ENCODE measurements around the gene UBE2H. TPM values are rescaled to one million over a fixed set of nuclear protein-coding genes. Genes with fewer than 3 reads are reported as not detected.
"Not testable (repeated sequence)": the region's sequence is repeated elsewhere in the genome, so short reads cannot be mapped to it uniquely, and the experiment has no call there.

Gene UBE2H
- total RNA-seq, 1 experiment from 2014 or later: 128 TPM

DNA sequence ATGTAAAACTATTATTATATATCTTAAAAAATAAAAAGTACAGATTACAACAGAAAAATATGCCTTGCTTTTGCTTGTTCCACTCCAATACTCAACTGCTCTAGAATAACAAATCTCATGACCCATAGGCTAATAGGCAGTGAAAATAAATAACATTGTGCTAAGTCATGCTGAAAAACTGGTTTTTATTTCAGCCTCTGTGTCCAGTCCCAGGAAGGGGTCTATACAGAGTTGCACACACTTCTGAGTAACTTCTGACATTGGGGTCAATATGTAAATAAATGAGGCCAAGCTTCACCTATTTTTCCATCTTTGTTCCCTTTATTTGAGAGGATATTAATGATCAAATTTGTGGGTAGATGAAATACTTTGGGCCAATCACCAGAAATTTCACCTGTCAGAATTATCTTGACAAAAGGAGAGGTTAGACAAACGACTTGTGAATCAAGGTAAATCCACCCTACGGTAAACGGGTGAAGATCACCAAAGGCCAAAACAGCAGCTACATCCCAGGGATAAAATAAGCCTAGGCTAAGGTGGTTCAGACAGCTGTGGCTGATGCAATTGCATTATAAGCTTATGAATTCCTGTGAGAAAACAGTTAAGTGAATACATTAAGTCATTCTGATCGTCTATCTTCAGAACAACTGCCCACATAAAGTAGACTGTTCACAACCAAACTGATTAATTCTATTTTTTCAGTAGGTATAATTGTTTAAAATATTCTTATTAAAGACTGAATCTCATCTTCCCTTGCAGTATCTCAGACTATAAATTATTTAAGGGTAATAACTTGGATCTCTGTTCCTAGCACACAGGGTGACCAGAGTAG lies 87.5 kb downstream of the UBE2H start:
- ChIA-PET POLR2A (interaction anchor here (0.6 to 2.4 kb wide), 8 partner anchors 10 to 1095 kb away, joined by 3 to 19 read pairs (median 4); no protein-coding TSS in a partner anchor), CTCF (interaction anchor here (1.6 kb wide), 1 partner anchor 10 kb away, joined by 3 read pairs; no protein-coding TSS in a partner anchor)
- DNase-seq (ENCODE audit: unreplicated experiment): no peak
- Mint-ChIP-seq H3K36me3 (ENCODE audit: insufficient read depth, unreplicated experiment) (peaks cover 30% of the 10 kb centered on the region), H3K4me3 (ENCODE audit: unreplicated experiment) (no peak overlapping the region), H3K4me1 (ENCODE audit: insufficient read depth, unreplicated experiment) (peaks cover 27% of the 10 kb centered on the region), H3K27ac (ENCODE audit: low read depth, unreplicated experiment) (peak overlapping the region; percentile 82), H3K9me3 (ENCODE audit: unreplicated experiment) (no peaks in the 10 kb centered on the region), H3K27me3 (ENCODE audit: insufficient read depth, unreplicated experiment) (no peaks in the 10 kb centered on the region)
- intact Hi-C loops (cut with micrococcal nuclease): no loop called here
- TF ChIP-seq, protein P1, sequence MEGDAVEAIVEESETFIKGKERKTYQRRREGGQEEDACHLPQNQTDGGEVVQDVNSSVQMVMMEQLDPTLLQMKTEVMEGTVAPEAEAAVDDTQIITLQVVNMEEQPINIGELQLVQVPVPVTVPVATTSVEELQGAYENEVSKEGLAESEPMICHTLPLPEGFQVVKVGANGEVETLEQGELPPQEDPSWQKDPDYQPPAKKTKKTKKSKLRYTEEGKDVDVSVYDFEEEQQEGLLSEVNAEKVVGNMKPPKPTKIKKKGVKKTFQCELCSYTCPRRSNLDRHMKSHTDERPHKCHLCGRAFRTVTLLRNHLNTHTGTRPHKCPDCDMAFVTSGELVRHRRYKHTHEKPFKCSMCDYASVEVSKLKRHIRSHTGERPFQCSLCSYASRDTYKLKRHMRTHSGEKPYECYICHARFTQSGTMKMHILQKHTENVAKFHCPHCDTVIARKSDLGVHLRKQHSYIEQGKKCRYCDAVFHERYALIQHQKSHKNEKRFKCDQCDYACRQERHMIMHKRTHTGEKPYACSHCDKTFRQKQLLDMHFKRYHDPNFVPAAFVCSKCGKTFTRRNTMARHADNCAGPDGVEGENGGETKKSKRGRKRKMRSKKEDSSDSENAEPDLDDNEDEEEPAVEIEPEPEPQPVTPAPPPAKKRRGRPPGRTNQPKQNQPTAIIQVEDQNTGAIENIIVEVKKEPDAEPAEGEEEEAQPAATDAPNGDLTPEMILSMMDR (IDR thresholded peaks at IDR 0.05; ENCODE audit: unreplicated experiment): no peak
- TSS peak; percentile 34 for BruUV-seq (replicated peaks)

DNA sequence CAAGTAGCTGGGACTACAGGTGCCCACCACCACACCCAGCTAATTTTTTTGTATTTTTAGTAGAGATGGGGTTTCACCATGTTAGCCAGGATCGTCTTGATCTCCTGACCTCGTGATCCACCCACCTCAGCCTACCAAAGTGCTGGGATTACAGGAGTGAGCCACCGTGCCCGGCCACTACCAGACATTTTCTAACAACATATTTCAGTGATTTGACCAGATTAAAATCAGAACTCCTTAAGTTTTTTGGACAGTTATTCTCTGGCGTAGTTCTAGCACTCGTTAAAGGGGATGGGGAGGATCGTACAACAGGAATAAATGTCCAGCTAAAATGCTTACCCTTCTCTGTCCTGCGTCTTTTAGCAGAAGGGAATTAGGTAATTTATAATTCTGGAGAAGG lies 88.1 kb downstream of the UBE2H start:
- H3K27me3 Mint-ChIP-seq (ENCODE audit: insufficient read depth, unreplicated experiment); intact Hi-C loops (cut with micrococcal nuclease); H3K9me3 Mint-ChIP-seq (ENCODE audit: unreplicated experiment); DNase-seq (ENCODE audit: unreplicated experiment); BruUV-seq (replicated peaks); H3K4me3 Mint-ChIP-seq (ENCODE audit: unreplicated experiment): not testable (repeated sequence)
- Mint-ChIP-seq H3K27ac (ENCODE audit: low read depth, unreplicated experiment) (peak overlapping the region; percentile 82), H3K4me1 (ENCODE audit: insufficient read depth, unreplicated experiment) (peaks cover 21% of the 10 kb centered on the region), H3K36me3 (ENCODE audit: insufficient read depth, unreplicated experiment) (peaks cover 27% of the 10 kb centered on the region)
- CTCF ChIA-PET: interaction anchor here (1.6 kb wide), 1 partner anchor 11 kb away, joined by 3 read pairs; no protein-coding TSS in a partner anchor
- POLR2A ChIA-PET: interaction anchor here (0.6 to 2.4 kb wide), 5 partner anchors 9 to 146 kb away, joined by 3 to 19 read pairs (median 7); no protein-coding TSS in a partner anchor

DNA sequence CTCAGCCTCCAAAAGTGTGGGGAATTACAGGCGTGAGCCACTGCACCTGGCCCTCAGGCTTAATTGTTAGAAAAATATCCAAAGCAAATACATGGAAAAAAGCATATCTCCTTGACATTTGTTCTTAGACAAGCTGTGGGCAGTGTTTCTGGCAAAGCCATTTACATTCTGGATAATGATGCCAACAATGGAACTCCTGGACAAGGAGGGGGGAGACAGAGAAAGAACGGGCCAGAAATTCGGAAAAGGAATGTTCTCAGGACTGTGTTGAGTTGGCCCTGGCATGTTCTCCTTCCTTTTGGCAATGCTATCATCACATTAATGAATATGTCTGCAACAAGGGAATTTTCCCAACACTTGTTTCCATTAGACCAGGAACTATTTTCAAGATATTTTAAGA lies 88.7 kb downstream of the UBE2H start:
- intact Hi-C loops (cut with micrococcal nuclease): no loop called here
- no TSS peak for BruUV-seq (replicated peaks)
- TF ChIP-seq, protein P1 (IDR thresholded peaks at IDR 0.05; ENCODE audit: unreplicated experiment): no peak
- H3K4me3 Mint-ChIP-seq (ENCODE audit: unreplicated experiment): no peak overlapping the region
- peak overlapping the region; percentile 82 for H3K27ac Mint-ChIP-seq (ENCODE audit: low read depth, unreplicated experiment)
- ChIA-PET CTCF (interaction anchor here (1.6 kb wide), 1 partner anchor 12 kb away, joined by 3 read pairs; no protein-coding TSS in a partner anchor), POLR2A (interaction anchor here (0.6 to 3.3 kb wide), 9 partner anchors 9 to 147 kb away, joined by 3 to 27 read pairs (median 4); no protein-coding TSS in a partner anchor)
- H3K27me3 Mint-ChIP-seq (ENCODE audit: insufficient read depth, unreplicated experiment): no peaks in the 10 kb centered on the region
- H3K9me3 Mint-ChIP-seq (ENCODE audit: unreplicated experiment): no peaks in the 10 kb centered on the region
- peak; percentile 76 for DNase-seq (ENCODE audit: unreplicated experiment)
- H3K36me3 Mint-ChIP-seq (ENCODE audit: insufficient read depth, unreplicated experiment): peaks cover 26% of the 10 kb centered on the region
- peaks cover 21% of the 10 kb centered on the region for H3K4me1 Mint-ChIP-seq (ENCODE audit: insufficient read depth, unreplicated experiment)

DNA sequence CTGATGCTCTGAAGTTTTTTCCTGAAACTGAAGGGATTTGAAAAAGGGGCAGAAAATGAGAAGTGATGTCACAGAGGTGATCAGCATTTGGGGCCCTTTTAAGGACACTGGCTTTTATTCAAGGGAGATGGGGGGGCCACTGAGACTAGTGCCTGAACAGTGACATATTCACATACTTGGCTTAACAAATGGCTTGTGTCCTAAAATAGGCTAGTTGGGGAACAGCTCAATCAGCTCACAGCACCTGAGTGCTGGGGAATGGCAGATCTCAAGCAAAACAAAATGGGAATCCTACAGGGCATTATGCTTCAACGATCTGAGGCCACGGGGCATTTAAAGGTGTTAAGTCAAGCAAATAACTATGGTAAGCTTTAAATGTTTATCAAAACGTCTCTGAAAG lies 90.1 kb downstream of the UBE2H start:
- intact Hi-C loops (cut with micrococcal nuclease): no loop called here
- Mint-ChIP-seq H3K9me3 (ENCODE audit: unreplicated experiment) (no peaks in the 10 kb centered on the region), H3K36me3 (ENCODE audit: insufficient read depth, unreplicated experiment) (peaks cover 18% of the 10 kb centered on the region), H3K4me1 (ENCODE audit: insufficient read depth, unreplicated experiment) (peaks cover 22% of the 10 kb centered on the region), H3K27me3 (ENCODE audit: insufficient read depth, unreplicated experiment) (no peaks in the 10 kb centered on the region), H3K4me3 (ENCODE audit: unreplicated experiment) (no peak overlapping the region), H3K27ac (ENCODE audit: low read depth, unreplicated experiment) (no peak overlapping the region)
- no TSS peak for BruUV-seq (replicated peaks)
- POLR2A ChIA-PET: interaction anchor here (0.9 to 3.3 kb wide), 9 partner anchors 7 to 86 kb away, joined by 3 to 27 read pairs (median 5); no protein-coding TSS in a partner anchor
- CTCF ChIA-PET: interaction anchor here (0.6 to 1.2 kb wide), 2 partner anchors 32 to 146 kb away, joined by 3 to 4 read pairs; no protein-coding TSS in a partner anchor
- TF ChIP-seq, protein P1 (IDR thresholded peaks at IDR 0.05; ENCODE audit: unreplicated experiment): no peak
- no peak for DNase-seq (ENCODE audit: unreplicated experiment)

DNA sequence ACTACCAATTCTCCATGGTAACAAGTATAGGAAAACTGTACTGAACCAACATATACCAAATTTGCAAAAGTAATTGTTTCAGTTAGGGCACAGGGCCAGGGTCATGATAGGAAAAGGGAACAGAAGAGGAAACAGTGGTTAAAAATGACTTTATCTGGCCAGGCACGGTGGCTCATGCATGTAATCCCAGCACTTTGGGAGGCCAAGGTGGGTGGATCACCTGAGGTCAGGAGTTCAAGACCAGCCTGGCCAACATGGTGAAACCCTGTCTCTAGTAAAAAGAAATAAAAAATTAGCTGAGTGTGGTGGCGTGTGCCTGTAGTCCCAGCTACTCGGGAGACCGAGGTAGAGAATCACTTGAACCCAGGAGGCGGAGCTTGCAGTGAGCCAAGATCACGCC lies 92.0 kb downstream of the UBE2H start:
- H3K9me3 Mint-ChIP-seq (ENCODE audit: unreplicated experiment); DNase-seq (ENCODE audit: unreplicated experiment); H3K4me3 Mint-ChIP-seq (ENCODE audit: unreplicated experiment); CTCF ChIA-PET; intact Hi-C loops (cut with micrococcal nuclease); BruUV-seq (replicated peaks); H3K27me3 Mint-ChIP-seq (ENCODE audit: insufficient read depth, unreplicated experiment): not testable (repeated sequence)
- peaks cover 27% of the 10 kb centered on the region for H3K4me1 Mint-ChIP-seq (ENCODE audit: insufficient read depth, unreplicated experiment)
- H3K36me3 Mint-ChIP-seq (ENCODE audit: insufficient read depth, unreplicated experiment): peaks cover 26% of the 10 kb centered on the region
- H3K27ac Mint-ChIP-seq (ENCODE audit: low read depth, unreplicated experiment): peak overlapping the region; percentile 59
- POLR2A ChIA-PET: interaction anchor here (0.6 kb wide), 1 partner anchor 81 kb away, joined by 3 read pairs; no protein-coding TSS in a partner anchor
